HG03460 (cell line): ENCODE data around the gene TAF9B.
"Not testable (repeated sequence)": the region's sequence is repeated elsewhere in the genome, so short reads cannot be mapped to it uniquely, and the experiment has no call there.

Experiments
- ATAC-seq: cut with Tn5 transposase; IDR thresholded peaks from one replicate; pipeline ENCODE4 v1.9.1; 2021; ENCODE audit not compliant: unreplicated experiment

TAF9B gene

GRCh38 chrX:78116766-78117165 lies 22.7 kb downstream of the TAF9B start:
- no peak for ATAC-seq

- no peak for ATAC-seq
Measured at GRCh38 chrX:78116365-78116764, 23.1 kb downstream of the TAF9B start.

GRCh38 chrX:78111140-78111931 lies 28.1 kb downstream of the TAF9B start:
- ATAC-seq: no peak

GRCh38 chrX:78109458-78109857 lies 30.0 kb downstream of the TAF9B start:
- ATAC-seq: no peak

- no peak for ATAC-seq
Measured at GRCh38 chrX:78106651-78106986, 32.8 kb downstream of the TAF9B start.

GRCh38 chrX:78105944-78106650 lies 33.4 kb downstream of the TAF9B start:
- ATAC-seq: no peak

- ATAC-seq: no peak
Measured at GRCh38 chrX:78104447-78105176, 34.8 kb downstream of the TAF9B start.

- ATAC-seq: peak; percentile 94
Measured at GRCh38 chrX:78103623-78104446, 35.6 kb downstream of the TAF9B start, which contains the start of gene PGK1. Gene PGK1, plus strand, starts transcription at chrX:78104248. Its CDS starts 93 bp downstream, at chrX:78104341.

GRCh38 chrX:78103001-78103622 lies 36.3 kb downstream of the TAF9B start:
- no peak for ATAC-seq

- no peak for ATAC-seq
Measured at GRCh38 chrX:78102091-78102490, 37.4 kb downstream of the TAF9B start.

- no peak for ATAC-seq
Measured at GRCh38 chrX:78098108-78098507, 41.3 kb downstream of the TAF9B start.

- ATAC-seq: no peak
Measured at GRCh38 chrX:78092296-78092695, 47.2 kb downstream of the TAF9B start.

- ATAC-seq: not testable (repeated sequence)
Measured at GRCh38 chrX:78081413-78081812, 58.0 kb downstream of the TAF9B start.
